GM12875 (cell line): ENCODE measurements around the gene EFCAB5.
A peak's percentile ranks its signal among the peaks of the same experiment; 100 is the strongest.
"Not testable (repeated sequence)": the region's sequence is repeated elsewhere in the genome, so short reads cannot be mapped to it uniquely, and the experiment has no call there.

Source experiments
- H3K4me3 ChIP-seq: one replicate; pipeline ENCODE4 v1.5.1; 2011; ENCODE audit warnings: low read depth, low read length, control low read depth
- CTCF ChIP-seq: IDR thresholded peaks from 2 replicates; pipeline ENCODE4 v1.5.1; 2011; ENCODE audit warnings: low read depth, mild to moderate bottlenecking, control low read depth, inconsistent platforms, low read length, moderate library complexity, borderline replicate concordance; ENCODE audit not compliant: insufficient read depth

EFCAB5 gene

GRCh38 chr17:30116345-30116660, 174.9 kb downstream of the EFCAB5 start:
- peak overlapping the region; percentile 86 for H3K4me3 ChIP-seq
- TF ChIP-seq CTCF = no peak

GRCh38 chr17:30116661-30117551, 175.5 kb downstream of the EFCAB5 start, which contains the start of gene NSRP1:
NSRP1 (plus strand) TSS chr17:30116816; CDS start chr17:30116844, 28 bp downstream.
- peak within 1 kb of the TSS; percentile 86 for H3K4me3 ChIP-seq
- no peak for TF ChIP-seq CTCF

- TF ChIP-seq CTCF = no peak
Observed at GRCh38 chr17:30117675-30118081, 176.2 kb downstream of the EFCAB5 start.

GRCh38 chr17:30118635-30119034, 177.2 kb downstream of the EFCAB5 start:
- not testable (repeated sequence) for H3K4me3 ChIP-seq

More at GRCh38 chr17:30117675-30118081, 176.2 kb downstream of the EFCAB5 start:
- H3K4me3 ChIP-seq = peak overlapping the region; percentile 86

- TF ChIP-seq CTCF = no peak
- no peak overlapping the region for H3K4me3 ChIP-seq
Observed at GRCh38 chr17:30124273-30124796, 182.9 kb downstream of the EFCAB5 start.

GRCh38 chr17:30130121-30130520, 188.7 kb downstream of the EFCAB5 start:
- TF ChIP-seq CTCF = no peak
- H3K4me3 ChIP-seq = no peak overlapping the region

- no peak for TF ChIP-seq CTCF
- no peak overlapping the region for H3K4me3 ChIP-seq
Observed at GRCh38 chr17:30132615-30133014, 191.2 kb downstream of the EFCAB5 start.
